Kidney epithelial cell (primary cell): Measurements from ENCODE around the gene BANK1. TPM values are rescaled to one million over a fixed set of nuclear protein-coding genes. Genes with fewer than 3 reads are reported as not detected.

Experiments used
- DNase-seq: peaks from one replicate; pipeline ENCODE4 v3.0.0-alpha.2; 2010; ENCODE audit warnings: low read depth
- H3K27me3 ChIP-seq: 2 replicates; pipeline ENCODE4 v1.6.0; 2011; ENCODE audit warnings: low read length; ENCODE audit not compliant: control insufficient read depth, insufficient read depth
- H3K36me3 ChIP-seq: 2 replicates; pipeline ENCODE4 v1.5.1; 2011; ENCODE audit warnings: low read length; ENCODE audit not compliant: control insufficient read depth, insufficient read depth
- H3K4me3 ChIP-seq: 2 replicates; pipeline ENCODE4 v1.5.1; 2011; ENCODE audit warnings: low read depth, mild to moderate bottlenecking, control low read depth, low read length
- total RNA-seq: library from RNA; depleted of rRNA; stranded (reverse); fragments of >200 nt; gene quantifications from 2 replicates; pipeline ENCODE4 v1.2.3, GENCODE V29; 2015
- TF ChIP-seq, protein P1 (sequence below): IDR thresholded peaks from 2 replicates; pipeline ENCODE4 v1.5.1; 2011; ENCODE audit warnings: mild to moderate bottlenecking, moderate library complexity, low read length, control low read depth, inconsistent platforms; ENCODE audit not compliant: insufficient read depth, poor library complexity, severe bottlenecking

Gene BANK1
- total RNA-seq, 1 donor from 2014 or later: 1.8 TPM

DNA sequence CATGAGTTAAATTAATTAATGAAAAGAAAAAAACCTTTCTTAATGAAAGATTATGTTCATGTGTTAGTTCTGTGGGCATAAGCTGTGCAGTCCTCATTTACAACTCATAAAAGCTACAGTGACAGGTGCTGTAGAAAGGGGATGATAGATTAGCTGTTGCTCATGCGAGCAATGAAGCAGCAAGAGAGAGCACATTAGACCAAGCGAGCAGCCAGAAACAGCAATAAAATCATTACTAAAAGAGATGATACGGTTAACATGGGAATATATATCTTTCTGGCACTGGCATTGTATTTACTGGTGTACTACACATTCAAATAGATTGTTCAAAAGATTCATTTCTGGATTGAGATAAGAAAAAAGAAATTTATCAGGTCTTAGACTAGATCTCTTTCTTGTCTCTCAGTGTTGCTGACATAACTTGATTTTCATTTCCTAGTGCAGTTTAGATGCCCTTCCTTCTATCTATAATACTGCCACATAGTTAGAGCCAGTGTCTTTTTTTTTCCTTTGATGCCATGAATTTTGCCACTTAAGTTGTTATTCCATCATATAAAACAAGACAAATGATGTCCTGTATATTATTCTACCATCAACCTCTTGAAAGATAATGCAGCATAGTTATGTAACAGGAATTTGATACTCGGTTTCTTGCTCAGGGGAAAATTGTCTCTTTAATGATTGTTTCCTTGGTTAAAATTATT lies 164.6 kb downstream of the BANK1 start:
- H3K36me3 ChIP-seq: no peaks in the 10 kb centered on the region

DNA sequence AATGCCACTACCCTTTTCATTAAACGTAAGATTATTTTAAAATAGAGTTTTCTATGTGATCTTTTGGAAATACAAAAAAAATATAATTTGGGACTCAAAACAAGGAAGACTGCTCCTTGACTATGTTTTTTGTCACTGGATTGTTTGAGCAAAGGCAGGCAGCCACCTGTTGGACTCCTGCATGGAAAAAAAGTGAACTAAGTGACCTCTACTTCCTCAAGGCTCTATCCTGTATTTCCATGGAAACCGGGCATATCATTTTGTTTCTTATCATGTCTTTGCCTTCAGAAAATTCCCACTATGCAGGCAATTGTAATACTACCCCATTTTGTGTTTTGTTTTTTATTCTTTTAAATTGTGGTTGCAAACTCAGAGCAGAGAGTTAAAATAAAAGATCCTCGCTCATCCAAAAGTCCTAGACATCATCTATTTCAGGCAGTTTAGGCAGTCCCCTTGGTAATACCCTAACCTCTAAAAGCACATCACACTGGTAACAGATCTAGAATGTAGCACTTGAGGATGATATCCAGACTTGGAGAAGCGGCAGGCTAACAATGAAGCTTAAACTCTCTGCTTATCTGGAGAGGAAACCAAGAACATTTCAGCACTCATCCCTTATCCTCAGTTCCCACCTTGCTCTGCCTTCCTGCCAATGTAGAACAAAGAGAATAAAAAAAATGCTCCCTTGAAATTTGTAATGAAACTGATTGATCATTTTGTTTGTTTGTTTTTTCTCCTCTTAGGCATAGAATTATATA lies 165.7 kb downstream of the BANK1 start:
- Histone ChIP-seq H3K27me3 (no peaks in the 10 kb centered on the region), H3K36me3 (no peaks in the 10 kb centered on the region), H3K4me3 (no peak overlapping the region)
- no peak for DNase-seq
- TF ChIP-seq, protein P1, sequence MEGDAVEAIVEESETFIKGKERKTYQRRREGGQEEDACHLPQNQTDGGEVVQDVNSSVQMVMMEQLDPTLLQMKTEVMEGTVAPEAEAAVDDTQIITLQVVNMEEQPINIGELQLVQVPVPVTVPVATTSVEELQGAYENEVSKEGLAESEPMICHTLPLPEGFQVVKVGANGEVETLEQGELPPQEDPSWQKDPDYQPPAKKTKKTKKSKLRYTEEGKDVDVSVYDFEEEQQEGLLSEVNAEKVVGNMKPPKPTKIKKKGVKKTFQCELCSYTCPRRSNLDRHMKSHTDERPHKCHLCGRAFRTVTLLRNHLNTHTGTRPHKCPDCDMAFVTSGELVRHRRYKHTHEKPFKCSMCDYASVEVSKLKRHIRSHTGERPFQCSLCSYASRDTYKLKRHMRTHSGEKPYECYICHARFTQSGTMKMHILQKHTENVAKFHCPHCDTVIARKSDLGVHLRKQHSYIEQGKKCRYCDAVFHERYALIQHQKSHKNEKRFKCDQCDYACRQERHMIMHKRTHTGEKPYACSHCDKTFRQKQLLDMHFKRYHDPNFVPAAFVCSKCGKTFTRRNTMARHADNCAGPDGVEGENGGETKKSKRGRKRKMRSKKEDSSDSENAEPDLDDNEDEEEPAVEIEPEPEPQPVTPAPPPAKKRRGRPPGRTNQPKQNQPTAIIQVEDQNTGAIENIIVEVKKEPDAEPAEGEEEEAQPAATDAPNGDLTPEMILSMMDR: no peak

More for the DNA sequence above, 164.6 kb downstream of the BANK1 start:
- TF ChIP-seq, protein P1: no peak
- H3K27me3 ChIP-seq: no peaks in the 10 kb centered on the region
- H3K4me3 ChIP-seq: no peak overlapping the region
- DNase-seq: no peak

DNA sequence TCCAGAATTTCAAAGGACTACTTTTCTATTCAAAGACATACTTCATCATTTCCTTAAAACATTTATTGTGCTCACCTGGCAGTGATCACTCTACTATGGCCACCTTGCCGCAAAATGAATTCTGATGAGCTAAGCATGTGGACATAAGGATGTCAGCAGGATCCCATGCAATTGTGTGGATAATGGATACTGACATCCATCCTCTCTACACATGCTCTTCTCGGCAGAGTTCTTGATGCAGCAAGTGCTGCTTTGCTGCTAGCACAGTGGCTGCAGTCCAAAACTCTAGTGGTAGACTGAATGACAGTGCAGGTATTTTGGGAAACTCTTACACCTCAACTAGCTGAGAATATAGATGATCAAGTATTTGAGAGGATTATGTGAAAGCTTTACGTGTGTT lies 168.0 kb downstream of the BANK1 start:
- TF ChIP-seq, protein P1: no peak

DNA sequence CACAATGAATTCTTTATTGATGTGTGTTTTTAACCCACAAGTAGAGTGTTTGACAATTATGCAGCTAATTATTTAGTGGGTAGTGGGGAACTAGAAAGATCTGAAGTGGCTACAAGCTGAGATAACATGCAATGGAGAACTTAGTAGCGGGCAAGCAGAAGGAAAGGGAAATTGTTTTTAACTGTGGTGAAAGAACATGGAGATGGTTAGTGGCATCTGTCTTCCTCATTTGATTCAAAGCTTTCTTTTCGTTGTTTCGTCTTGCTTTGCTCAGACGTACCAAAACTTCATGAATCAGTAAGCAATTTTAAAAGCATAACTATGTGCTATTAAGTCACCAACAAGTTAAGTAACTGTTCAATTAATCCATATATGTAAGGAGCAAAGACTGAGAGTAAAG lies 169.9 kb downstream of the BANK1 start:
- TF ChIP-seq, protein P1: no peak
- no peaks in the 10 kb centered on the region for H3K36me3 ChIP-seq
- H3K4me3 ChIP-seq: no peak overlapping the region
- no peak for DNase-seq
- H3K27me3 ChIP-seq: no peaks in the 10 kb centered on the region

More for the DNA sequence above, 168.0 kb downstream of the BANK1 start:
- Histone ChIP-seq H3K27me3 (no peaks in the 10 kb centered on the region), H3K36me3 (no peaks in the 10 kb centered on the region), H3K4me3 (no peak overlapping the region)
- no peak for DNase-seq

DNA sequence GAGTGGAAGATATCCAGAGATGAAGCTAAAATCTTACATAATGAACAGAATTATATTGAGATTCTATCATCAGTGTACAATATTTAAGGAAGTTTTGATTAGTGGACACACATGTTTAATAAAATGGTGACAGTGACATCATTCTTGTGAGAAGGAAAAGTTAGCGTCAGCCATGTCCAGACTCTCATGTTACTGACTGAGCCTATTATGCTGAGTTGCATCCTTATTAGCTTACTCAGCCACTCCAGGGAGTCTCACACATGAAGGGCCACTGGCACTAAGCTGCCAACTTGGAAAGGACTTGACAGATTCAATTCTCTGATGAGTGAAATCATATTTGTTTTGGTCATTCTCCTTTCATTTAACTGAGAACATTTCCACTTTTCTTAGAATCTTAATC lies 170.6 kb downstream of the BANK1 start:
- TF ChIP-seq, protein P1: no peak
- DNase-seq: no peak
- Histone ChIP-seq H3K27me3 (no peaks in the 10 kb centered on the region), H3K36me3 (no peaks in the 10 kb centered on the region), H3K4me3 (no peak overlapping the region)
